Measurements from ENCODE around the gene ANAPC2. TPM values are rescaled to one million over a fixed set of nuclear protein-coding genes. Genes with fewer than 3 reads are reported as not detected.

ANAPC2 gene
- total and polyA plus RNA-seq, 2 of the 4 experiments (the other 2 are of a cell fraction) = 9.3 to 29.5 TPM

- Histone ChIP-seq H3K4me1 (ENCODE audit: control insufficient read depth, insufficient read depth, low read length) (peaks cover 2% of the 10 kb centered on the region), H2BK120ac (ENCODE audit: low read depth, low read length) (no peak overlapping the region), H3K4me2 (ENCODE audit: low read depth, low read length) (no peak overlapping the region), H3K4me3 (ENCODE audit: insufficient read depth, low read depth, low read length) (no peak overlapping the region), H2BK15ac (ENCODE audit: low read depth, low read length) (no peak overlapping the region), H3K18ac (ENCODE audit: low read depth, low read length) (no peak overlapping the region), H3K9me3 (ENCODE audit: control insufficient read depth, insufficient read depth, low read length) (no peaks in the 10 kb centered on the region), H3K9ac (ENCODE audit: low read depth, low read length) (no peak overlapping the region), H3K79me1 (ENCODE audit: low read depth in 1 of 2, low read length in 2 of 2) (no peaks in the 10 kb centered on the region), H2AFZ (replicated peaks; ENCODE audit: low read length, poor library complexity) (no peak overlapping the region), H4K8ac (ENCODE audit: low read depth in 2 of 2, low read length in 2 of 2) (no peak overlapping the region), H3K27ac (ENCODE audit: insufficient read depth, low read length) (no peak overlapping the region), H2BK20ac (ENCODE audit: low read depth, low read length) (no peak overlapping the region), H4K20me1 (ENCODE audit: insufficient read depth, low read length) (no peaks in the 10 kb centered on the region; the same call in 1 of the 2 replicates), H3K36me3 (ENCODE audit: control insufficient read depth, insufficient read depth, low read length) (peaks cover 13% of the 10 kb centered on the region), H3K9me1 (ENCODE audit: insufficient read depth, low read length) (no peaks in the 10 kb centered on the region), H4K5ac (ENCODE audit: low read depth, low read length) (no peak overlapping the region), H3K4ac (ENCODE audit: low read depth, low read length) (no peak overlapping the region), H3K56ac (ENCODE audit: extremely low read depth, insufficient read depth, low read length) (no peak overlapping the region), H3K23ac (ENCODE audit: low read depth, low read length) (no peak overlapping the region), H3K14ac (replicated peaks; ENCODE audit: low read depth, low read length) (no peak overlapping the region), H2AK9ac (replicated peaks; ENCODE audit: low read depth, low read length, poor library complexity) (no peak overlapping the region), H2BK5ac (ENCODE audit: low read depth, low read length, poor library complexity, severe bottlenecking) (no peak overlapping the region), H3K27me3 (ENCODE audit: control insufficient read depth, insufficient read depth, low read length) (peaks cover 32% of the 10 kb centered on the region), H2AK5ac (ENCODE audit: low read depth, low read length) (no peak overlapping the region), H4K91ac (ENCODE audit: insufficient read depth, low read depth, low read length) (no peak overlapping the region)
- in situ Hi-C loops (cut with MboI; ENCODE audit: low sequenced_read_pairs) = no loop called here
- BruUV-seq (replicated peaks) = no TSS peak
- ChIA-PET CTCF (no interaction called here), POLR2A (ENCODE audit: unreplicated experiment) (no interaction called here)
- DNase-seq (no peak), ATAC-seq (ENCODE audit: low read depth) (no peak)
- intact Hi-C loops (cut with micrococcal nuclease) = no loop called here
- dilution Hi-C loops (cut with HindIII; ENCODE audit: low sequenced_read_pairs, unreplicated experiment) = no loop called here
- TF ChIP-seq CHD1 (IDR thresholded peaks at IDR 0.05; ENCODE audit: low read depth, low read length) = no peak
- no peak for TF ChIP-seq SMC3 (IDR thresholded peaks at IDR 0.05; ENCODE audit: low read depth, low read length)
- TF ChIP-seq MAFK (IDR thresholded peaks at IDR 0.05; ENCODE audit: low read depth, low read length) = no peak
- TF ChIP-seq MXI1 (IDR thresholded peaks at IDR 0.05; ENCODE audit: borderline replicate concordance, low read depth, low read length) = no peak
- TF ChIP-seq RCOR1 (IDR thresholded peaks at IDR 0.05; ENCODE audit: insufficient replicate concordance, low read length) = no peak
- no peak for TF ChIP-seq BHLHE40 (IDR thresholded peaks at IDR 0.05; ENCODE audit: low read depth, low read length)
- no peak for TF ChIP-seq CTCF (conservative IDR thresholded peaks at IDR 0.05; ENCODE audit: low read depth, low read length)
- TF ChIP-seq POLR2A (IDR thresholded peaks at IDR 0.05; ENCODE audit: low read depth, low read length) = no peak
- no peak for TF ChIP-seq USF2 (IDR thresholded peaks at IDR 0.05; ENCODE audit: low read depth, low read length)
- no peak for TF ChIP-seq CEBPB (IDR thresholded peaks at IDR 0.05; ENCODE audit: low read depth, low read length)
- TF ChIP-seq FOS (IDR thresholded peaks at IDR 0.05; ENCODE audit: low read depth, low read length) = no peak
- TF ChIP-seq MAZ (IDR thresholded peaks at IDR 0.05; ENCODE audit: borderline replicate concordance, low read depth, low read length) = no peak
- no peak for TF ChIP-seq ELK1 (IDR thresholded peaks at IDR 0.05; ENCODE audit: borderline replicate concordance, low read depth, low read length)
- 85% methylated on average over 36 of the region's 45 CpGs; no CpG with 5 or more reads in 1 of the 2 experiments for WGBS, 2 experiments (ENCODE audit: extremely low coverage in 2 of 2, insufficient read length in 1 of 2)
These were observed 14.3 kb downstream of the ANAPC2 start for GRCh38 chr9:137173796-137174664.
